ENCODE data around the gene ESR1. TPM values are rescaled to one million over a fixed set of nuclear protein-coding genes. Genes with fewer than 3 reads are reported as not detected.

Gene ESR1
- total RNA-seq, 1 experiment from 2014 or later = not detected

GRCh38 chr6:151901009-151901411, 93.5 kb downstream of the ESR1 start:
- H2AK5ac ChIP-seq (ENCODE audit: insufficient read length, low read length) = no peak overlapping the region
- H2BK5ac ChIP-seq (ENCODE audit: insufficient read length, low read length) = no peak overlapping the region
- H3K18ac ChIP-seq (ENCODE audit: insufficient read length, low read depth, low read length) = no peak overlapping the region
- Mint-ChIP-seq H3K9me3 (peaks cover 14 to 15% of the 10 kb centered on the region in 2 experiments), H3K27me3 (ENCODE audit: low read depth) (no peaks in the 10 kb centered on the region), H3K4me1 (peaks cover 11 to 14% of the 10 kb centered on the region in 2 experiments), H3K4me3 (no peak overlapping the region), H3K27ac (peak overlapping the region in 1 of 3 experiments; percentile 62; a peak in 2 of 7 replicates), H3K36me3 (ENCODE audit: insufficient read depth in 1 of 3, low read depth in 3 of 3) (peaks cover 5 to 14% (median 10%) of the 10 kb centered on the region in 3 experiments)
- H4K20me1 ChIP-seq (ENCODE audit: control insufficient read depth, insufficient read depth, insufficient read length) = no peaks in the 10 kb centered on the region
- H3K23ac ChIP-seq (ENCODE audit: insufficient read length, low read depth, low read length) = no peak overlapping the region
- H3T11ph ChIP-seq (ENCODE audit: low read length) = no peak overlapping the region
- DNase-seq = no peak
- H4K8ac ChIP-seq (replicated peaks; ENCODE audit: insufficient read length, low read depth, low read length) = no peak overlapping the region
- H3K14ac ChIP-seq (ENCODE audit: insufficient read depth, low read length) = no peak overlapping the region
- no peak for TF ChIP-seq CTCF (conservative IDR thresholded peaks at IDR 0.05)
- H3K27me3 ChIP-seq (ENCODE audit: insufficient read depth, low read length) = no peaks in the 10 kb centered on the region
- no peak overlapping the region for H3K4me2 ChIP-seq (ENCODE audit: insufficient read depth, insufficient read length, low read length)
- no peaks in the 10 kb centered on the region for H3K79me1 ChIP-seq (ENCODE audit: insufficient read depth, low read depth, low read length, poor library complexity, severe bottlenecking)
- H2BK120ac ChIP-seq (ENCODE audit: low read depth, low read length, poor library complexity, severe bottlenecking) = no peak overlapping the region
- no peak overlapping the region for H2BK15ac ChIP-seq (ENCODE audit: low read depth, low read length)
- no peak overlapping the region for H3K9ac ChIP-seq (ENCODE audit: extremely low read depth, insufficient read length, low read length)
- WGBS (ENCODE audit: extremely low coverage, insufficient read length, low lambda C conversion rate) = no CpG with 5 or more reads among the region's 6 CpGs
- no peak overlapping the region for H2BK20ac ChIP-seq (ENCODE audit: low read depth, low read length, poor library complexity, severe bottlenecking)
- no peak overlapping the region for H3K4ac ChIP-seq (ENCODE audit: low read depth, low read length)
- no peaks in the 10 kb centered on the region for H3K4me1 ChIP-seq (ENCODE audit: insufficient read depth, low read length)
- H3K9me3 ChIP-seq (ENCODE audit: control insufficient read depth, low read depth, low read length) = no peaks in the 10 kb centered on the region
- no peak overlapping the region for H2BK12ac ChIP-seq (ENCODE audit: insufficient read length, low read depth, low read length)
- H4K5ac ChIP-seq (ENCODE audit: insufficient read length, low read depth, low read length) = no peak overlapping the region
- no peak overlapping the region for H3K27ac ChIP-seq (ENCODE audit: insufficient read length, low read depth, low read length)
- H4K91ac ChIP-seq (ENCODE audit: insufficient read length, low read depth, low read length) = no peak overlapping the region
- H3K79me2 ChIP-seq (ENCODE audit: insufficient read depth, low read length) = no peaks in the 10 kb centered on the region
- H3K23me2 ChIP-seq (ENCODE audit: insufficient read length, low read depth, low read length, poor library complexity, severe bottlenecking) = no peaks in the 10 kb centered on the region
- H3K56ac ChIP-seq (ENCODE audit: insufficient read length, low read depth, low read length) = no peak overlapping the region
- no peak overlapping the region for H2AFZ ChIP-seq (ENCODE audit: low read length)
